Hematopoietic multipotent progenitor cell treated with erythropoietin and hydrocortisone succinate and interleukin-3 and kit ligand, for 17 days (in vitro differentiated cells): ENCODE data around the gene LIMS1.
"Not testable (repeated sequence)": the region's sequence is repeated elsewhere in the genome, so short reads cannot be mapped to it uniquely, and the experiment has no call there.

Experiments
- DNase-seq: peaks from one replicate; pipeline ENCODE4 v3.0.0-alpha.2; 2015; ENCODE audit warnings: low spot score

The LIMS1 gene

DNA sequence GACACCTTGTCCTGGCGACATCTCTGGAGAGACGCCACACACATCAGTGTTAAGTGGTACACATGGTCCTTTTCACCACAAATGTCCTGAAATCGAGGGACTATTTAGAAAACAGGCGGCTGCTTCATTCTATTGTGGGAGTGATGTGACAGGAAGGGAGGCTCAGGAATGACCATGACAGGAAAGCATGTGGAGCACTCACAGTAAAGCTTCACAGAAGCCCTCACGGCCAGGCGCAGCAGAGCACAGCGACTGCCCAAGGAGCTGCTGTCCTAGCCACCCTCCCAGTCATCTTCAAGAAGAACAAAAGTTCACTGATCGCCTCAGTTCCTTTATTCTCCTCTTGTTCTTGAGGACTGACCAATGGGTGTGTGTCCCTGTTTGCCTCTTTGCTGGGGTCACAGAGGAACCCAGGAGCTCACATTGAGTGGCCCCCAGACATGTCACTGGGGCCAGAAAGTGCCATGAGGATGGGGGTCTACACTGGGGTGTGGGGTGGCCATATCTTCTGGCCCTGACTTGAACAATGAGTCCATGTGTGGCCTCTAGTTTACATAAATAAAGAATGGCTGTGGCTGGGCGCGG is 100.4 kb downstream of the LIMS1 start:
- DNase-seq = no peak

GRCh38 chr2:108635630-108636354 is 101.5 kb downstream of the LIMS1 start:
- no peak for DNase-seq

GRCh38 chr2:108637304-108637669 is 103.0 kb downstream of the LIMS1 start:
- DNase-seq = no peak

DNA sequence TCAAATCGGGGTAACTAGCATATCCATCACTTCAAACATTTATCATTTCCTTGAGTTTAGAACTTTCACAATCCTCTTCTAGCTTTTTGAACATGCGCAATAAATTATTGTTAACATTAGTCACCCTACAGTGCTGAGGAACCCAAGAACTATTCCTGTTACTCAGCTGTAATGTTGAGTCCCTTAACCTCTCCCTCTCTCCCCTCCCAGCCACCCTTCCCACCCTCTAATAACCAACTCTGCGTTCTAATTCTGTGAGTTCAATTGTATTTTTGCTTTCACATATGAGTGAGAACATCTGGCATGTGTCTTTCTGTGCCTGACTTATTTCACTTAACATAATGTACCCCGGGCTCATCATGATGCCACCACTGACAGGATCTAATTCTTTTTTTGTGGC is 106.5 kb downstream of the LIMS1 start:
- DNase-seq = no peak

GRCh38 chr2:108641756-108642155 is 107.5 kb downstream of the LIMS1 start:
- DNase-seq = peak; percentile 3

DNA sequence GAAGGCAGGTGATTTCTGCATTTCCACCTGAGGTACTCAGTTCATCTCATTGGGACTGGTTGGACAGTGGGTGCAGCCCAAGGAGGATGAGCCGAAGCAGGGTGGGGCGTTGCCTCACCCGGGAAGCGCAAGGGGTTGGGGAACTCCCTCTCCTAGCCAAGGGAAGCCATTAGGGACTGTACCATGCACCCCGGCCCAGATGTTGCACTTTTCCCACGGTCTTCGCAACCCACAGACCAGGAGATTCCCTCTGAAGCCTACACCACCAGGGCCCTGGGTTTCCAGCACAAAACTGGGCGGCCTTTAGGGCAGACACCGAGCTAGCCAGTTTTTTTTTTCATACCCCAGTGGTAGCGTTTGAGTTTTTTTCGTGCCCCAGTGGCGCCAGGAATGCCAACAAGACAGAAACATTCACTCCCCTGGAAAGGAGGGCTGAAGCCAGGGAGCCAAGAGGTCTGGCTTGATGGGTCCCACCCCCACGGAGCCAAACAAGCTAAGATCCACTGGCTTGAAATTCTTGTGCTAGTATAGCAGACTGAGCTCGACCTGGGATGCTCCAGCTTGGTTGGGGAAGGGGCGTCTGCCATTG is 109.1 kb downstream of the LIMS1 start:
- DNase-seq = no peak

GRCh38 chr2:108643862-108644261 is 109.6 kb downstream of the LIMS1 start:
- DNase-seq = not testable (repeated sequence)

- not testable (repeated sequence) for DNase-seq
These were observed 110.2 kb downstream of the LIMS1 start for GRCh38 chr2:108644446-108644845.

DNA sequence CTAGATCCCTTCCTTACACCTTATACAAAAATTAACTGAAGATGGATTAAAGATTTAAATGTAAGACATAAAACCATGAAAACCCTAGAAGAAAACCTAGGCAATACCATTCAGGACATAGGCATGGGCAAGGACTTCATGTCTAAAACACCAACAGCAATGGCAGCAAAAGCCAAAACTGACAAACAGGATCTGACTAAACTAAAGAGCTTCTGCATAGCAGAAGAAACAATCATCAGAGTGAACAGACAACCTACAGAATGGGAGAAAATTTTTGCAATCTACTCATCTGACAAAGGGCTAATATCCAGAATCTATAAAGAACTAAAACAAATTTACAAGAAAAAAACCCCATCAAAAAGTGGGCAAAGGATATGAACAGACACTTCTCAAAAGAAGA is 114.5 kb downstream of the LIMS1 start:
- not testable (repeated sequence) for DNase-seq

DNA sequence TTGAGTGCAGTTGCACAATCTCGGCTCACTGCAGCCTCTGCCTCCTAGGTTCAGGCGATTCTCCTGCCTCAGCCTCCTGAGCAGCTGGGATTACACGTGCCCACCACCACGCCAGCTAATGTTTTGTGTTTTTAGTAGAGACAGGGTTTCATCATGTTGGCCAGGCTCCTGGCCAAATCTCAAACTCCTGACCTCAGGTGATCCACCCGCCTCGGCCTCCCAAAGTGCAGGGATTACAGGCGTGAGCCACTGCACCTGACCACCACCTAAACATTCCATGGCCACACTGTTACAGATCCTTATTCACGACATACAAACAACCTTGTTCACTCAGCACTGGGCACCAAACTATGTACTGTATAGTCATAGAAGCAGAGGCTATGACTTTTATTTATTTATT is 116.2 kb downstream of the LIMS1 start:
- DNase-seq = not testable (repeated sequence)

DNA sequence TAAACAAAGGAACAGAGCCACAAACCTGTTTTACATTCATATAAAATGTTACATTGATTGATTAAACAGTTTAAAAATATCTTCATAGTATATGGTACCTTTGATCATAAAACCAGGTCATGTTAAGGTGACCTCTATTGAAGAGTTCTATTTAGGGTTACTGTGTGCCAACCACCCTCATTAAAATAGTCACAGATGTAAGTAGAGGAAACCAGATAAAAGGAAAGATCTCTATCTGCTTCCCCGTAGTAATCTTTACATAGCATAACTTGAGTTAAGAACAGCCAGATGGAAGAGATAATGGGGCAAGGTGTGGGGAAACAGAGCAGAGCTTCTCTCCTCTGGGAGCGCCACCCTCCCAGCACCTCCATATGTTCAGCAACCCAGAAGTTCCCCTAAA is 117.2 kb downstream of the LIMS1 start:
- DNase-seq = not testable (repeated sequence)

DNA sequence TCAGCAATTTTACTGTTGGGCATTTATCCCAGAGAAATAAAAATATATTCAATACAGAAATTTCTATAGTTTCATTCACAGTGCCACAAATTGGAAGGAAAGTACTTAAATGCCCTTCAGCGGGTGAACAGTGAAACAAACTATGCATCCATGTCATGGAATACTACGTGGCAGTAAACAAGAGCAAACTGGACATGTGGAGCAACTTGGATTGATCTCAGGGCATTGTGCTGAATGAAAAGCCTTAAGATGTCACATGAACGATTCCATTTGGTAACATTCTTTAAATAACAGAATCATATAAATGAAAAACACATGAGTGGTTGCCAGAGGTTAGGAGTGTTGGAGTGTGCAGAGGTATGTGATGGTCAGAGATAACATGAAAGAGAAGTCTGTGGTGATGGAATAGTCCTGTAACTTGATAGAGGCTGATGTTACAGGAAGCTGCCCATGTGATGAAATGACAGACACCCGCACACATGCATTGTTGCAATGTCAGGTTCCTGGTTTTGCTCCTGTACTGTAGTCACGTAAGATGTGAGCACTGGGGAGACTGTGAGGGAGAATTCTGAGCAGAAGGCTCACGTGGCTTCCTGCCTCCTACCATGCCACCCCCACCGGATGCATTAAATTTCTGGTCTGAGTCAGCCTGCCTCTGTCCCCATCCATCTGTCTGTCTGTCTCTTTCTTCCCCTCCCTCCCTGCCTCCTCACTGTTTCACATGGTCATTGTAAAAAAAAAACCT is 118.1 kb downstream of the LIMS1 start:
- DNase-seq = not testable (repeated sequence)

- not testable (repeated sequence) for DNase-seq
These were observed 119.2 kb downstream of the LIMS1 start for GRCh38 chr2:108653425-108653824.

DNA sequence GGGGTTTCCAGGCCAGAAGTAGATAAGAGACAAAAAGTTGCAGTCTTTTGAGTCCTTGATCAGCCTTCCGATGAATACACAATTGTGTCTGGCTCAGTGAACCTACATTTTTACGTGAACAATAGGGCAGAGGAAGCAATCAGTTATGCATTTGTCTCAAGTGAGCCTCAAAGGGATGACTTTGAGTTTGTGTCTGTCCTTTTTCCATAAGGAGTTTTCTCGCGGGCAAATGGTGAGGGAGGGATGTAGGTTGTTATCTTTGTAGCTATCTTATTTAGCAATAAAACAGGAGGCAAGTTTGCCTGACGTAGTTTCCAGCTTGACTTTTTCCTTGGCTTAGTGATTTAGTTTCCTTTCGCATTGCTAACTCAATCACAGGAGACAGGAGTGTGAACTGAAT is 119.6 kb downstream of the LIMS1 start:
- not testable (repeated sequence) for DNase-seq

DNA sequence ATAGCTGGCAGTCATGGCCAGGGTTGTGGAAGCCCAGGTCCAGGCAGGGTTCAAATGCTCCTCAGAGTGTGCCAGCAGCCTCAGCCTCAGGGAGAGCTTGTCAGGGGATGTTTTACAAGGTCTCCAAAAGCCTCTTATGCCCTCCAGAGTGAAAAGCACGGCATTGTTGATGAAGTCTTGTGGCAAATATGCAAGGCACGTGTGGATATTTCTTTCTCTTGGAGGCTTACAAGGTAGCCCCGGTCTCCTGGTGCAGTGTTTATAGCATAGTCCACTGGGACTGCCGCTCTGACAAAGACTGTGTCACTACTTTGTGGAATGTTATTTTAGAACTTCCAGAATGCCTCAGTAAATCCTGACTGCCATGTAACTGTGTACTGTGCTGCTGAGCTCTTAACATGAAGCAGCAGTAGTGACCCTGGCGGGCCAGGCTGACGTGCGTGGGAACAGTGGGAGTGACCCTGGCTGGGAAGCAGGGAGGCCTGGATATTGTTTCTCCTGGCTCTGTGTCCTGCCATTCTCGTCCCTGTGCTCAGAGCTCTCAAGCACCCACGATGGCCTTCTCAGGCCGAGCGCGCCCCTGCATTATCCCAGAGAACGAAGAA is 120.4 kb downstream of the LIMS1 start:
- not testable (repeated sequence) for DNase-seq

DNA sequence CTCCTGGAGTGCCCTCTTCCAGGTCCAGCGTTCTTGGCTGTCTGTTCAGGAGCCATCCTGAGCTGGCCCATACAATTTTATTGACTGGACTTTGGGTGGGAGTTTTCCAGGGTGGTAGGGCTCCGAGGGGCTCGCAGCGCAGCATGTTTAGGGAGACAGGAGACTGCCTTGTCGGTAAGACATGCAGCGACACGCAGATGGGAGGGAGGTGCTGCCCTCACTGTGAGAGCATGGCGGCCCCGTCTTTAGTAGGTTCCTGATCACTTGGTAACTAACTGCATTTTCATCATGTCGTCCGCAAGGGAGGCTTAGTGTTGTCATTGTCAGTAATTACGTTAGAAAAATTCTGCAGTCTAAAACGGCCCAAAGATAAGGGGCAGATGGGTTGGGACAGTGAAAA is 121.0 kb downstream of the LIMS1 start:
- not testable (repeated sequence) for DNase-seq

GRCh38 chr2:108656282-108656681 is 122.0 kb downstream of the LIMS1 start:
- DNase-seq = not testable (repeated sequence)

DNA sequence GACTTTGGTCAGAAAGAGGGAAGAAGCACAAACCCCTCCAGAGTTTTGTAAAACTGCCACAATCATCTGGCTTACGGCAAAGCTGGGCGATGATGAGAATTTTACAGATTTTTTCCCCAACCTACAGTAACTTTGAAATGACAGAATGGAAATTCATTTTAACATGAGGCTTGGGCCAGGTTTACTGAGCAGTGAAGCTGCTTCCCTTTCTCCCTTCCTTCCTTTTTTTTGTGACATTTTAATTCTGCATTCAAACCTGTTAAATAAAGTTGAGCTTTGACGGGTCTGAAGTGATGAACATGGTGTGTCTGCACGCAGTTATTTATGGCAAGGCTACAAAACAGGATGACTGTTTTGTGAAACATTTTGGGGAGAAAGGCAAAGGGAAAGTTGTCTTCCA is 123.2 kb downstream of the LIMS1 start:
- DNase-seq = not testable (repeated sequence)

DNA sequence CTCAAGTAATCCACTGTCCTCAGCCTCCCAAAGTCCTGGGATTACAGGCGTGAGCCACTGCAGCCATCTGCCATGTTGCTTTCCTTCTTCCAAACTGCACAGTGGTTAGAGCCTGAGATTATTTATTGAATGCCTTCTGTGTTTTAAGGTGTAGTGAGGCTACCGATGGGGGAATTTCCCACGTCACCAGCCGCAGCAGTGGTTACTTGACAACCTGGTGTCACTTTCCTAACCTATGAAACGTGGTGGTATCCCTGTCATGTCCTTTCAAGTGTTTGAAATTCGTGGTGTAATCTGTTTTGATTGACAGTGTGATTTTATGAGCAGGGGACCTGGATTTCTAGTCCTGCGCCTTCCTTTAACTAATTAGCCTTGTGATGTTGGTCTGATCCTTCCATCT is 124.3 kb downstream of the LIMS1 start:
- DNase-seq = not testable (repeated sequence)

GRCh38 chr2:108661493-108661892 is 127.2 kb downstream of the LIMS1 start:
- DNase-seq = not testable (repeated sequence)

GRCh38 chr2:108662207-108662612 is 127.9 kb downstream of the LIMS1 start:
- DNase-seq = not testable (repeated sequence)

GRCh38 chr2:108663346-108663745 is 129.1 kb downstream of the LIMS1 start:
- not testable (repeated sequence) for DNase-seq
